H1 (cell line): ENCODE data around the gene FSIP1. TPM values are rescaled to one million over a fixed set of nuclear protein-coding genes. Genes with fewer than 3 reads are reported as not detected.

Experiments used
- CTCF ChIA-PET: fragments of 300-600 bp; sonication (Branson Sonifier 250); formaldehyde crosslinking; loops from one replicate; lab custom pipeline; 2021; ENCODE audit not compliant: partially characterized antibody; lab: Charles Lee
- POLR2A ChIA-PET: fragments of 300-600 bp; sonication (Branson Sonifier 250); formaldehyde crosslinking; loops from one replicate; lab custom pipeline; 2021; ENCODE audit warnings: inconsistent platforms; ENCODE audit not compliant: partially characterized antibody; lab: Charles Lee
- DNase-seq, 2 experiments: peaks; one replicate each; pipeline versions ENCODE4 v3.0.0 to v3.0.0-alpha.2; 2010 to 2022; ENCODE audit warnings: low spot score in 2 of 2, low read depth in 1 of 2, mixed read lengths in 1 of 2
- FAIRE-seq: peaks from 2 replicates; lab custom pipeline; 2011; peaks lifted over from hg19 to GRCh38; lab: Jason Lieb, UNC
- H2AFZ ChIP-seq: 2 replicates; pipeline ENCODE4 v1.8.1; 2012; ENCODE audit warnings: low read length, inconsistent platforms
- H2AK5ac ChIP-seq: 2 replicates; pipeline ENCODE4 v1.6.1; 2013; ENCODE audit warnings: low read depth, low read length
- H2BK120ac ChIP-seq: replicated peaks from 2 replicates; pipeline ENCODE3; 2013; ENCODE audit warnings: low read depth, low read length, inconsistent platforms
- H2BK12ac ChIP-seq: 2 replicates; pipeline ENCODE4 v1.6.1; 2013; ENCODE audit warnings: low read depth, low read length
- H2BK15ac ChIP-seq: 2 replicates; pipeline ENCODE4 v1.6.1; 2013; ENCODE audit warnings: low read length
- H2BK20ac ChIP-seq: 2 replicates; pipeline ENCODE4 v1.6.1; 2013; ENCODE audit warnings: low read length
- H2BK5ac ChIP-seq: 2 replicates; pipeline ENCODE4 v1.6.1; 2013; ENCODE audit warnings: low read depth, low read length
- H3K14ac ChIP-seq: 2 replicates; pipeline ENCODE4 v1.6.1; 2013; ENCODE audit warnings: inconsistent platforms; ENCODE audit not compliant: insufficient read length
- H3K18ac ChIP-seq: 2 replicates; pipeline ENCODE4 v1.6.1; 2013; ENCODE audit warnings: low read length; ENCODE audit errors: extremely low read depth
- H3K23ac ChIP-seq: 2 replicates; pipeline ENCODE4 v1.6.1; 2013; ENCODE audit warnings: inconsistent platforms; ENCODE audit not compliant: insufficient read length
- H3K23me2 ChIP-seq: 2 replicates; pipeline ENCODE4 v1.6.1; 2013; ENCODE audit warnings: low read depth, low read length
- H3K27ac ChIP-seq: 2 replicates; pipeline ENCODE4 v1.6.1; 2011; ENCODE audit warnings: low read depth, low read length, inconsistent platforms
- H3K27me3 ChIP-seq, 4 experiments: replicated peaks in 1 of 4; 1 replicate in 1 of 4; 2 replicates in 3 of 4; pipeline versions ENCODE4 v1.6.1 to v1.8.1; 2011 to 2013; ENCODE audit warnings: low read length in 3 of 4, mild to moderate bottlenecking in 3 of 4, inconsistent platforms in 2 of 4, mixed read lengths in 2 of 4, moderate library complexity in 1 of 4; ENCODE audit not compliant: control insufficient read depth in 3 of 4, insufficient read depth in 3 of 4; ENCODE audit errors: extremely low read depth in 1 of 4
- H3K36me3 ChIP-seq, 4 experiments: 2 replicates each; pipeline versions ENCODE4 v1.6.1 to v1.8.1; 2011 to 2013; ENCODE audit warnings: mild to moderate bottlenecking in 4 of 4, low read length in 3 of 4, moderate library complexity in 2 of 4, control low read depth in 1 of 4, inconsistent platforms in 1 of 4; ENCODE audit not compliant: insufficient read depth in 4 of 4, control insufficient read depth in 2 of 4
- H3K4ac ChIP-seq: replicated peaks from 2 replicates; pipeline ENCODE3; 2013; ENCODE audit warnings: low read length, low read depth, mixed read lengths, inconsistent platforms; ENCODE audit not compliant: insufficient read length
- H3K4me1 ChIP-seq, 4 experiments: replicated peaks in 1 of 4; 1 replicate in 1 of 4; 2 replicates in 3 of 4; pipeline versions ENCODE4 v1.6.1 to v1.8.1; 2011 to 2013; ENCODE audit warnings: low read length in 3 of 4, inconsistent platforms in 2 of 4, mixed read lengths in 1 of 4; ENCODE audit not compliant: insufficient read depth in 4 of 4, control insufficient read depth in 3 of 4
- H3K4me2 ChIP-seq, 2 experiments: 2 replicates each; pipeline versions ENCODE4 v1.6.1 to v1.8.1; 2011 to 2013; ENCODE audit warnings: low read depth in 2 of 2, low read length in 2 of 2, control low read depth in 1 of 2, inconsistent platforms in 1 of 2, mild to moderate bottlenecking in 1 of 2; ENCODE audit not compliant: insufficient read depth in 1 of 2
- H3K4me3 ChIP-seq, 4 experiments: fragments of 200-600, 300-600 bp in 1 of 4; sonication (generic), shearing (Covaris generic), sonication (Bioruptor Twin) in 1 of 4; 2 replicates each; pipeline versions ENCODE4 v1.5.1 to v1.8.1; 2011 to 2016; ENCODE audit warnings: low read length in 4 of 4, low read depth in 3 of 4, control low read depth in 2 of 4, inconsistent platforms in 2 of 4, mild to moderate bottlenecking in 2 of 4, mixed read lengths in 1 of 4, moderate library complexity in 1 of 4; ENCODE audit not compliant: insufficient read depth in 2 of 4; ENCODE audit errors: extremely low read depth in 1 of 4
- H3K56ac ChIP-seq: replicated peaks from 2 replicates; pipeline ENCODE3; 2013; ENCODE audit warnings: low read depth, mild to moderate bottlenecking, mixed read lengths, low read length, inconsistent platforms; ENCODE audit not compliant: insufficient read length
- H3K79me1 ChIP-seq: 2 replicates; pipeline ENCODE4 v1.6.1; 2013; ENCODE audit warnings: low read depth, low read length, control low read depth
- H3K79me2 ChIP-seq, 2 experiments: 2 replicates each; pipeline versions ENCODE4 v1.6.1 to v1.8.1; 2012 to 2013; ENCODE audit warnings: low read length in 2 of 2, mild to moderate bottlenecking in 2 of 2, inconsistent platforms in 1 of 2; ENCODE audit not compliant: insufficient read depth in 2 of 2, control insufficient read depth in 1 of 2
- H3K9ac ChIP-seq, 4 experiments: replicated peaks in 1 of 4; 1 replicate in 1 of 4; 2 replicates in 3 of 4; pipeline versions ENCODE4 v1.6.1 to v1.8.1; 2011 to 2013; ENCODE audit warnings: low read depth in 3 of 4, low read length in 3 of 4, control low read depth in 2 of 4, mild to moderate bottlenecking in 2 of 4, moderate library complexity in 2 of 4, inconsistent platforms in 1 of 4; ENCODE audit errors: extremely low read depth in 1 of 4
- H3K9me3 ChIP-seq, 2 experiments: 2 replicates each; pipeline versions ENCODE4 v1.6.1 to v1.8.1; 2012 to 2013; ENCODE audit warnings: mild to moderate bottlenecking in 2 of 2, moderate library complexity in 2 of 2, control low read depth in 1 of 2, inconsistent platforms in 1 of 2, low read depth in 1 of 2, low read length in 1 of 2, mixed read lengths in 1 of 2; ENCODE audit not compliant: insufficient read depth in 2 of 2
- H4K20me1 ChIP-seq, 2 experiments: replicated peaks in 1 of 2; 2 replicates each; pipeline versions ENCODE3 to v1.8.1; 2011 to 2013; ENCODE audit warnings: inconsistent platforms in 2 of 2, low read length in 2 of 2, mild to moderate bottlenecking in 1 of 2; ENCODE audit not compliant: insufficient read depth in 2 of 2, control insufficient read depth in 1 of 2
- H4K5ac ChIP-seq: 2 replicates; pipeline ENCODE4 v1.6.1; 2013; ENCODE audit warnings: low read length, low read depth, mixed read lengths, inconsistent platforms; ENCODE audit not compliant: insufficient read length
- H4K8ac ChIP-seq: 2 replicates; pipeline ENCODE4 v1.8.0; 2013; ENCODE audit warnings: mild to moderate bottlenecking, moderate library complexity, low read length, inconsistent platforms; ENCODE audit not compliant: insufficient read depth; ENCODE audit errors: extremely low read depth
- H4K91ac ChIP-seq: replicated peaks from 2 replicates; pipeline ENCODE3; 2013; ENCODE audit warnings: low read length, mixed read lengths, inconsistent platforms; ENCODE audit not compliant: insufficient read length
- KDM4A ChIP-seq: IDR thresholded peaks from one replicate; pipeline ENCODE4 v1.7.1; 2012; ENCODE audit warnings: low read depth, mild to moderate bottlenecking, moderate library complexity, low read length, inconsistent platforms; ENCODE audit not compliant: severe bottlenecking
- POLR2A ChIP-seq, 2 experiments: IDR thresholded peaks; 1 replicate in 1 of 2; 2 replicates in 1 of 2; pipeline ENCODE4 v1.6.1; 2011; ENCODE audit warnings: low read depth in 2 of 2, low read length in 2 of 2, mild to moderate bottlenecking in 2 of 2; ENCODE audit errors: control extremely low read depth in 1 of 2
- SP1 ChIP-seq: IDR thresholded peaks from 2 replicates; pipeline ENCODE4 v1.6.1; 2011; ENCODE audit warnings: low read depth, low read length
- YY1 ChIP-seq: IDR thresholded peaks from 2 replicates; pipeline ENCODE4 v1.6.1; 2011; ENCODE audit warnings: low read depth, mild to moderate bottlenecking, low read length
- WGBS, 2 experiments: shearing (Covaris generic) in 1 of 2; methylation state at CpG; one replicate each; pipeline versions ENCODE4 v1.1.6 to v1.1.7; 2013 to 2015; ENCODE audit warnings: low lambda C conversion rate in 2 of 2, mixed read lengths in 2 of 2, inconsistent platforms in 1 of 2, low coverage in 1 of 2, missing lambda C conversion rate in 1 of 2; ENCODE audit not compliant: insufficient replicate concordance in 2 of 2, insufficient coverage in 1 of 2, insufficient read length in 1 of 2; ENCODE audit errors: extremely low coverage in 1 of 2, missing lambda C conversion rate in 1 of 2; 5-methylcytosine and 5-hydroxymethylcytosine counted together
- polyA plus RNA-seq, 7 experiments: library from polyadenylated mRNA; depleted of rRNA in 3 of 7; stranded (reverse) in 5 of 7; unstranded in 2 of 7; fragments of >200 nt in 5 of 7; fragments of 200-250 nt in 2 of 7; gene quantifications; 1 replicate in 5 of 7; 2 replicates in 1 of 7; 4 replicates in 1 of 7; pipeline versions ENCODE4 v1.2.1 to v1.2.3, GENCODE V29; 2011 to 2013; ENCODE audit warnings: missing spikeins in 2 of 7, mixed read lengths in 2 of 7
- total RNA-seq: library from RNA; stranded (reverse); fragmentation: NEBNext Ultra II Directional; extraction: Animal tissue kit (Norgen Biotek cat#: 25700); gene quantifications from 2 replicates; pipeline ENCODE4 v1.2.1, GENCODE V29; 2021

FSIP1 gene
- total and polyA plus RNA-seq, 2 of the 8 experiments (the other 6 are each of a cell fraction or from before 2014, with no cell fraction given): 0.18 to 1.3 TPM

DNA sequence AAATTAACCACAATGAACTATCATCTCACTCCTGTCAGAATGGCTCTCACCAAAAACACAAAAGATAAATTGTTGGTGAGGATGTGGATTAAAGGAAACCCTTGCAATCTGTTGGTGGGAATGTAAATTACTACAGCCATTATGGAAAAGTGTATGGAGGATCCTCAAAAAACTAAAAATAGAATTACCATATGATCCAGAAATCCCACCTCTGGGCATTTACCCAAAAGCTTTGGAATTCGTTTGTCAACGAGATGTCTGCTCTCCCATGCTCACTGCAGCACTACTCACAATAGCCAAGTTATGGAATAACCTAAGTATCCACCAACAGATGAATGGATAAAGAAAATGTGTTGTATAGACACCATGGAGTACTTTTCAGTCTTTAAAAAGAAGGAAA, 21.6 kb downstream of the FSIP1 start:
- H3K23me2 ChIP-seq: no peaks in the 10 kb centered on the region
- H4K91ac ChIP-seq: no peak overlapping the region
- no peak overlapping the region for H3K56ac ChIP-seq
- CTCF ChIA-PET: interaction anchor here (0.6 to 7.6 kb wide), 2 partner anchors 75 to 778 kb away, joined by 3 to 89 read pairs; no protein-coding TSS in a partner anchor
- no peak overlapping the region for H2BK15ac ChIP-seq
- no peak overlapping the region for H2AFZ ChIP-seq
- no peaks in the 10 kb centered on the region for H4K20me1 ChIP-seq
- no peak overlapping the region for H2BK12ac ChIP-seq
- H2BK5ac ChIP-seq: no peak overlapping the region
- no peak overlapping the region for H3K23ac ChIP-seq
- no peaks in the 10 kb centered on the region for H3K27me3 ChIP-seq
- DNase-seq: no peak
- H3K36me3 ChIP-seq: no peaks in the 10 kb centered on the region
- FAIRE-seq: no peak
- H4K5ac ChIP-seq: no peak overlapping the region
- no peak overlapping the region for H3K4ac ChIP-seq
- 93% methylated on average over 2 of the region's 2 CpGs; no CpG with 5 or more reads in 1 of the 2 experiments for WGBS, 2 experiments
- H2BK120ac ChIP-seq: no peak overlapping the region
- no peaks in the 10 kb centered on the region for H3K9me3 ChIP-seq
- H2AK5ac ChIP-seq: no peak overlapping the region
- H3K4me2 ChIP-seq: no peak overlapping the region
- POLR2A ChIA-PET: no interaction called here
- H4K8ac ChIP-seq: no peak overlapping the region
- H2BK20ac ChIP-seq: no peak overlapping the region
- no peak overlapping the region for H3K27ac ChIP-seq
- H3K79me1 ChIP-seq: no peaks in the 10 kb centered on the region
- H3K4me3 ChIP-seq: no peak overlapping the region
- no peak for TF ChIP-seq YY1
- no peak for TF ChIP-seq KDM4A
- TF ChIP-seq SP1: no peak
- no peak for TF ChIP-seq POLR2A (IDR thresholded peaks at IDR 0.05; ENCODE audit: control extremely low read depth in 1 of 2, low read depth in 2 of 2, low read length in 2 of 2)
- no peak overlapping the region for H3K9ac ChIP-seq
- no peak overlapping the region for H3K18ac ChIP-seq
- no peak overlapping the region for H3K14ac ChIP-seq
- no peaks in the 10 kb centered on the region for H3K4me1 ChIP-seq
- H3K79me2 ChIP-seq: no peaks in the 10 kb centered on the region
